Suprapubic skin (tissue), 3 donors: ENCODE results near the gene RARB.

Experiments
- CTCF ChIP-seq, 2 donors: fragments of 200-600 bp in 1 of 2; fragments of 450-650 bp in 1 of 2; sonication (generic) in 1 of 2; IDR thresholded peaks; one replicate each; pipeline ENCODE4 v1.5.1; 2016 to 2019; ENCODE audit warnings: antibody characterized with exemption in 2 of 2, mild to moderate bottlenecking in 1 of 2, moderate library complexity in 1 of 2
- EP300 ChIP-seq: sonication (generic); formaldehyde crosslinking; IDR thresholded peaks from one replicate; pipeline ENCODE4 v1.6.1; 2017; ENCODE audit warnings: antibody characterized with exemption

GRCh38 chr3:25403968-25404367, 24.1 kb upstream of the RARB start:
- no peak for TF ChIP-seq CTCF (IDR thresholded peaks at IDR 0.05)
- TF ChIP-seq EP300 = no peak
